ES-I3 (cell line): ENCODE measurements around the gene ADPRS.

ENCODE experiments used
- H3K36me3 ChIP-seq: 2 replicates; pipeline ENCODE4 v1.6.1; 2013; ENCODE audit warnings: mild to moderate bottlenecking, low read length, control low read depth, moderate library complexity; ENCODE audit not compliant: insufficient read depth
- H3K4me1 ChIP-seq: 2 replicates; pipeline ENCODE4 v1.6.1; 2013; ENCODE audit warnings: mild to moderate bottlenecking, control low read depth, low read length; ENCODE audit not compliant: insufficient read depth
- H3K9ac ChIP-seq: 2 replicates; pipeline ENCODE4 v1.6.1; 2013; ENCODE audit warnings: low read depth, mild to moderate bottlenecking, low read length, moderate library complexity
- H3K9me3 ChIP-seq: 2 replicates; pipeline ENCODE4 v1.6.1; 2013; ENCODE audit warnings: mild to moderate bottlenecking, low read length, moderate library complexity; ENCODE audit not compliant: control insufficient read depth, insufficient read depth

ADPRS gene

DNA sequence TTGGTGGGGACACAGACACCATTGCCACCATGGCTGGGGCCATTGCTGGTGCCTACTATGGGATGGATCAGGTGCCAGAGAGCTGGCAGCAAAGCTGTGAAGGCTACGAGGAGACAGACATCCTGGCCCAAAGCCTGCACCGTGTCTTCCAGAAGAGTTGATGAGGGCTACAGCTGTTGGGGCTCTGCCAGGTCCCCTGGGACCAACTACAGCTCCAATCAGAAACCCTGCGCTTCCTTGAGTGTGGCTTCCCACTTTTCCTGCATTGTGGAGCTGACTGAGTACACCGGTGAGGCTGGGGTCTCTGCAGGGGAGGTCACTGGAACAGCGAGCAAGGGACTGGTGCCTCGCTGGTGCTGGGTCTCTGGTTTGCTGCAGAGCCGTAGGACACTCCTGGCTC is 4.5 kb downstream of the ADPRS start:
- Histone ChIP-seq H3K9ac (no peak overlapping the region), H3K36me3 (peaks cover 18% of the 10 kb centered on the region), H3K4me1 (peaks cover 4% of the 10 kb centered on the region; the same call in 1 of the 2 replicates), H3K9me3 (no peaks in the 10 kb centered on the region)

DNA sequence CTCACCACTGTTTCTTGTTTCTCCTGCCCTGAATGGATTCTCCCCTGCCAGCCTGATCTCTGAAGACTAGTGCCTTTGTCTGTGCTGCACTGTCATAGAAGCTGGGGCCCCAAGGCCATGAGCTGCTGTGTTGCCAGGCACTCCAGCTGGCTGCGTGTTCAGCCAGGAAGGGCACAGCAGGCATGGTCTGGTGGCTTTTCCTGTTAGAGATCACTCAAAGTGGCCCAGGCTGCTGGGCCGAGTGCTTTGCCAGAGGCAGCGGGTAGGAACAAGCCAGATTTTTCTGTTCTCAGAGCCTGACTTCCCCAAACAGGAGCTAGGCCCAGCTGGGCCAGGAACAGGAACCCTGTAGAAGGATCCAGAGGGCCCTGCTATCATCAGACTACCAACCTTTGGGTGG is 5.2 kb downstream of the ADPRS start:
- Histone ChIP-seq H3K9ac (no peak overlapping the region), H3K4me1 (peaks cover 4% of the 10 kb centered on the region; the same call in 1 of the 2 replicates), H3K9me3 (no peaks in the 10 kb centered on the region), H3K36me3 (peaks cover 18% of the 10 kb centered on the region)

DNA sequence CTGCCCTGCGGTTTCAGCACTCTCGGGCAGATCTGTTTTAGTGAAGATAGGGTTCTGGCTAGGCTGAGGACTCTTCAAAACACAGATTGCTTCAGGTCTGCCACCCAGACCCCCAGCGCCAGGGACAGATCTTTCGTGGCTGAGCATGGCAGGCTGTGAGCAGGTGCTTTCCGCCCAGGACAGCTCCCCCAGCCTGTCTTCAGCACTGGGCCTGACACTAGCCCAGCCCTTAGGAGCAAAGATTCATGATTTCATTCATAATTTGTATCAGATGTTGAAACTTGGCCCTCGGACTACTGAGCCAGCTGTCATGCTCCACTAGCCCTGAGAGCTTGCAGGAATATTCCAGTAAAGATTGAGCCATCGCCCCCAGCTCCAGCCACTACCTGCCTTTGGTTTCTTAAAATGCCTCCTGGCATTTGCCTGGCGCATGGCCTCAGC is 5.9 kb downstream of the ADPRS start:
- peaks cover 4% of the 10 kb centered on the region; the same call in 1 of the 2 replicates for H3K4me1 ChIP-seq
- H3K9ac ChIP-seq, result no peak overlapping the region
- no peaks in the 10 kb centered on the region for H3K9me3 ChIP-seq
- peaks cover 18% of the 10 kb centered on the region for H3K36me3 ChIP-seq

DNA sequence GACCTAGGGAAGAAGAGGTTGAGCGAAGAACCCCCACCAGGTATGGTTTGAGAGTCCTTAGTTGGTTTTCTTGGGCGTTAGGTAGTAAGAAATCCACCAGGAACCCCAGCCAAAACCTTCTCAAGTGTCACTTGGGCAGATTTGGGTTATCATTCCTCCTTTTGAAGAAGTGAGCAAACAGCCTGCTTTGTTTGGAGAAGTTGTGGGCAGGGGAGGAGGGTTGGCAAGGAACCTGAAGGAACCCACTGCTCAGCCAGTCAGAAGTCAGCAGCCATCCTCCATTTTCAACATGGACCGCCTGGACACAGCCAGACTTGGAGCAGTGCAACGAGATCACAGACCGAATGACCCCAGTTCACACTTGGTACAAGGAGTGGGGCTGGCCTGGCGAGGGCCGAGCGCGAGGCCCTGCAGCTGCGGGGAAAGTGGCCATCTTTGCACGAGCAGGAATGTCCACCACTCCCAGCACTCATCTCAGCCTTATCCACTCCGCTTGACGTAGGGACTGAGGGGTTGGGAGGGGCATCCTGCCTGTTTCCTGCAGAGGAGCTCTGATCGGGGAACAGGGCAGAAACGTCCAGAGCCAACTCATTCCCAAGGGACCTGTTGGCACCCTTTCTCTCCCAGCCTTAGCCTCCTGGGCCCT is 7.2 kb downstream of the ADPRS start:
- H3K9ac ChIP-seq, result no peak overlapping the region
- no peaks in the 10 kb centered on the region for H3K9me3 ChIP-seq
- peaks cover 18% of the 10 kb centered on the region for H3K36me3 ChIP-seq
- peaks cover 4% of the 10 kb centered on the region; the same call in 1 of the 2 replicates for H3K4me1 ChIP-seq

DNA sequence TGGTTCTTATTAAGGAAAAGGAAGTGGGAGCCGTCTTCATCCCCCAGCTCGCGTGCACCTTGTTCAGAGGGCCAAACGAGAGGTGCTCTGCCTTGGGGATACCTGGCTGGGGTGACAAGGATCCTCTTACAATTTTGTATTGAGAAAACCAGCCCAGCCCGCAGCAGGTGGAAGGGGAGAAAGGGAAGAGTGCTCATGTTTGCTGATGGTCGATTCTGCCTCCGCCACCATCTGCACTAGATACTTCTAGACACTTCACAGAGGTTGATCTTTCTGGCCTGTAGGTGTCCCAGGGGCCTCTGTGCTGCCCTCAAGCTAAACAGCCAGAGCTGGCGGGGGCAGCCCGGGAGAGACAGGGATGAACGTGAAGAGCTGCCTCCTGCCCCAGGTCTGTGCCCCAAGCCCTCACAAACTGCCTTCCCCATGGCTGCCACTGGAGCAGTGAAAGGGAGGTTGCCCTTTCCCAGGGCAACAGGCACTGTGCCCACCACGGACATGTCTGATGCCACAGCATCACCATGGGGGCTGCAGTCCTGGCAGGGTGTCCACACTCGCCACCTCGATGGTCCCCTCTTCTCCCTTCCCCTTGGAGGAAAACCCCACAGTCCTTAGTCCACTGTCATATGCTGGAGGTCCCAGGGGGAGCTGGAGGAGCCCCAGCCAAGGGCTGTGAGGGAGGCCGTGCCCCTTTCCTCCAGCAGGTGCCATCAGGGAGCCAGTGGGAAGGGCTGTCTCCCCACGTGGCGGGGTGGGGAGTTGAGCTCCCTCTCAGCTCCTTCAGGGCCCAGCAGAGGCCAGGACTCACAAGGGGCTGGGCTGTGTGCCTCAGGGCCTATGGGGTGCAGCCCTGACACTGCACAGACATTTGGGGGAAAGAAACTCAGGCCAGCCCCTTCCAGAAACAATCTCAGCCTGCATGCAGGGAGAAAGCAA is 8.1 kb downstream of the ADPRS start:
- H3K9ac ChIP-seq, result no peak overlapping the region
- H3K36me3 ChIP-seq, result peaks cover 18% of the 10 kb centered on the region
- H3K9me3 ChIP-seq, result no peaks in the 10 kb centered on the region
- peaks cover 4% of the 10 kb centered on the region; the same call in 1 of the 2 replicates for H3K4me1 ChIP-seq

DNA sequence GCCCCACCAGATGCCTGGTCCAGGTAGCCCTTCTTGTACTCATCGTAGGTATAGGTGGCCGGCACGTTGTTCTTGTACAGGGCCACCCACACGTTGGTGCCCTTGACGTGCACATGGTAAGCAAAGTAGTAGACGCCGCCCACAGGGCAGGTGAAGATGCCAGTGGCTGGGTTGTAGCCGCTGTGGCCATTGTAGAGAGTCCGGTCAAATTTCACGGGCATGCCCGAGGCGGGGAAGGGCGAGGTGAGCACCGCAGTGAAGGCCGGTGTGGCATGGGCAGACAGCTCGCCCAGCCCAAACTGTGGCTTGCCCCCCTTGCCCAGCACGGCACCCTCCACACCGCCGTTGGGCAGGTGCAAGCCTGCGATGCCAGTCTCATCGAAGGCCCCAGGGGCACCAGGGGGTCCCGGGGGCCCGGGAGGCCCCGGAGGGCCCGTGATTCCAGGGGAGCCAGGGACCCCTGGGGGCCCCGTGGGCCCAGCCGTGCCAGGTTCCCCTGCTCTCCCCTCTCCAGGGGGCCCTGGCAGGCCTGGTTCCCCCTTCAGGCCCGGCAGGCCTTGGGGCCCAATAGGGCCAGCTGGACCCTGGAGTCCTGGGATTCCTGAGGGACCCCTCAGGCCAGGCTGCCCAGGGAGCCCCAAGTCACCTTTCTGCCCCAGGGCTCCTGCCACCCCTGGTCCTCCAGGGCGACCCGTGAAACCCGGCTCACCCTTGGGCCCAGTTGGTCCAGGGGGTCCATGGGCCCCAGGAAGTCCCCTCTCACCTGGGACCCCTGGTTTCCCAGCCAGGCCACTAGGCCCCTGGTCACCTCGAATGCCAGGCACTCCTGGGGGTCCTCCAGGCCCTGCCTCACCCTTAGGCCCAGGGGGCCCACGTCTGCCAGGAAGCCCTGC is 9.2 kb downstream of the ADPRS start:
- Histone ChIP-seq H3K9ac (no peak overlapping the region), H3K36me3 (peaks cover 9% of the 10 kb centered on the region), H3K4me1 (peaks cover 4% of the 10 kb centered on the region; the same call in 1 of the 2 replicates), H3K9me3 (no peaks in the 10 kb centered on the region)

DNA sequence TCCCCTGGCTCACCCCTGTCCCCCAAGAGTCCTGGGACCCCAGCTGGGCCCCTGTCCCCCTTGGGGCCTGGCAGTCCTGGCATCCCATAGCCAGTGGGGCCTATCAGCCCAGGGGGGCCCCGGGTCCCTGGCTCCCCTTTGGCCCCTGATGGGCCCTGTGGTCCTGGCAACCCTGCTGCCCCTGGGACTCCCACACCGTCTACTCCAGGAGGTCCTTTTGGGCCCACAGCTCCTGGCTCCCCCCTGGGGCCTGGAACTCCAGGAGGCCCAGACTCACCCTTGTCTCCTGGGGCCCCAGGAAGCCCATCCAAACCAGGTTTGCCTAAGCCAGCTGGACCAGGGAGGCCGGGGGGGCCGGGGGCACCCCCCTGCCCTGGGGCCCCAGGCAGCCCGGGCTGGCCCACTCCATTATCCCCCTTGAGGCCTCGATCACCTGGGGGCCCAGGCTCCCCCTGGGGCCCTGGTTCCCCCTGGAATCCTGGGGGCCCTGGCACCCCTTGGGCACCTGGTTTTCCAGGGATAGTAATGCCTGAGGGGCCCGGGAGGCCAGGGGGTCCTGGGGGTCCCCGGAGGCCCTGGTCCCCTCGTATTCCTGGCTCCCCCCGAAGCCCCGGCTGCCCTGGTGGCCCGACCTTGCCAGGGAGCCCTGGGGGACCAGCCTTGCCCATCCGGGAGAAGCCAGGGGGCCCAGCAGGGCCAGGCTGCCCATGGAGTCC is 10.1 kb downstream of the ADPRS start:
- Histone ChIP-seq H3K4me1 (peaks cover 4% of the 10 kb centered on the region; the same call in 1 of the 2 replicates), H3K36me3 (peaks cover 5% of the 10 kb centered on the region; the same call in 1 of the 2 replicates), H3K9ac (no peak overlapping the region), H3K9me3 (no peaks in the 10 kb centered on the region)

DNA sequence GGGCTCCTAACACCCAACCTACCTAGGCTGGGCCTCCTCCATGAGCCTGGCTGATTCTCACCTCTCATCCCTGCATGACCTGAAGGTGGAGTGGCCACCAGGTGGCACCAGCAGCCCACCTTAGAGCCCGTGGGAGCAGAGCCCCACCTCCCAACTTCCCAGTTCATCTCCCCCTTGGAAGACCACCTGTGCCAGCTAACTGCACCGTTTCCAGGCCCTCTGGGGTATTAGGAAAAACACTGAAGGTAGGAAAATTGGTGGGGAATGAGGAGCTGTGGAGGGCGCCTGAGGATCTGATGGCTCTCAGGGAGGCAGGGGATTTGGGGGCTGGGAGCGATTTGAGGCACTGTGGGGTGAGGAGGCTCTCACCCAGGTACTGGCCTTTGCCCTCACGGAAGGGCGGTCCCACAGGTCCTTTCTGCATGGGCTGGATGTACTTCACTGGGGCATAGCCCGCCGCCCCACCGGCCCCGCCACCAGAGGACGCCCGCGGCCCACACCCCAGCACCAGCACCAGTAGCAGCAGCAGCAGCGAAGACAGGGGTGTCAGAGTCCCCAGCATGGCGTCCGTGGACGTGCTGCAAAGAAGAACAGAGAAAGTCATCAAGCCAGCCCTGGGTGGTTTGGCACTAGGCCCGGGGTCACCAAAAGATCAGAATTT is 11.1 kb downstream of the ADPRS start:
- peaks cover 4% of the 10 kb centered on the region; the same call in 1 of the 2 replicates for H3K4me1 ChIP-seq
- no peak overlapping the region for H3K9ac ChIP-seq
- H3K36me3 ChIP-seq, result no peaks in the 10 kb centered on the region
- no peaks in the 10 kb centered on the region for H3K9me3 ChIP-seq

DNA sequence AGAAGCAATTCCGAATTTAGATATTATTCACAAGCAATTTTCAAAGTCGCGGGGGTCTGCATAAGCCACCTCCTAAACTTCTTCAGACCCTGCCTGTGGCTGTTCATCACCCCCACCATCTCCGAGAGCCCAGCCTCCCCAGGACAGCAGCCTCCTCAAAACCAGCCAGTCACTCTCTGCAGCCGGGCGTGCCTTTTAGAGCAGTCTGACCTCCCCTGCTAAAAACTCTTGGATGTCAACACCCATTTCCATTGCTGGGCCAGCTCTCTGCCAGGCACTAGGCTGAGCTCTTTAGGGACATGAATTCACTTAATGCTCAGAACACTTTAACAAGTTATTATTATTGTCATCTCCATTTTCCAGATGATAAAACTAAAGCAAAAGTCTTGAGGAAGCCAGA is 11.7 kb downstream of the ADPRS start:
- Histone ChIP-seq H3K9me3 (no peaks in the 10 kb centered on the region), H3K36me3 (no peaks in the 10 kb centered on the region), H3K9ac (no peak overlapping the region), H3K4me1 (peaks cover 4% of the 10 kb centered on the region; the same call in 1 of the 2 replicates)

DNA sequence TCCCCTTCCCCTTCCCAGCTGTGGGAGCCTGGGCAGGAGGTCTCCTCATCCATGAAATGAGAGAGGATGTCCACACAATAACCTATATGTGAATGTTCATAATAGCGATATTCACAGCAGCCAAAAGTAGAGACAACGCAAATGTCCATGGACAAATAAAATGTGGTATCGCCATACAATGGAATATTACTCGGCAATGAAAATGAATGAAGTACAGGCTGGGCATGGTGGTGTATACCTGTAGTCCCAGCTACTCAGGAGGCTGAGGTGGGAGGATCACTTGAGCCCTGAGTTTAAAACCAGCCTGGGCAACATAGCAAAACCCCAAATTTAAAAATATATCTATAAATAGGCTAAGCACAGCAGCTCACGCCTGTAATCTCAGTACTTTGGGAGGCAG is 12.9 kb downstream of the ADPRS start:
- Histone ChIP-seq H3K9me3 (no peaks in the 10 kb centered on the region), H3K4me1 (peaks cover 4% of the 10 kb centered on the region; the same call in 1 of the 2 replicates), H3K9ac (no peak overlapping the region), H3K36me3 (no peaks in the 10 kb centered on the region)

DNA sequence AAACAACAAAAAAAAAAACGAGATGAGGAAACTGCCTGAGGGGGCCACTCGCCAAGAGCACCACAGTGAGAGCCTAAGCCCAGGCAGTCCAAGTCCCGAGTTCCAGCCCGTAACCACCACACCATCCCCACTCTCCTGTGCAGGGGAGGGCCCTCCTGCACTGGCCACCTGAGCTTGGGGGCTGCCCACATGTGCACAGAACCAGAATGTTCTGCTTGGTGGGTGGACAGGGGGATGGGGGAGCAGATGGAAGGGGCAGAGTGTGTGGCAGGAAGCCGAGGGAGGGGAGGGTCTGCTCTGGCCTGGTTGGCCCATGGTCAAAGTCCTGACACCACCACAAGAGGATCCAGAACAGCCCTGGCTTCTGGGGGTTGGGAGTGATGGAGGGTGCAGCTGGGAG is 17.6 kb downstream of the ADPRS start:
- Histone ChIP-seq H3K36me3 (no peaks in the 10 kb centered on the region), H3K9ac (no peak overlapping the region), H3K9me3 (no peaks in the 10 kb centered on the region), H3K4me1 (no peaks in the 10 kb centered on the region; the same call in 1 of the 2 replicates)

DNA sequence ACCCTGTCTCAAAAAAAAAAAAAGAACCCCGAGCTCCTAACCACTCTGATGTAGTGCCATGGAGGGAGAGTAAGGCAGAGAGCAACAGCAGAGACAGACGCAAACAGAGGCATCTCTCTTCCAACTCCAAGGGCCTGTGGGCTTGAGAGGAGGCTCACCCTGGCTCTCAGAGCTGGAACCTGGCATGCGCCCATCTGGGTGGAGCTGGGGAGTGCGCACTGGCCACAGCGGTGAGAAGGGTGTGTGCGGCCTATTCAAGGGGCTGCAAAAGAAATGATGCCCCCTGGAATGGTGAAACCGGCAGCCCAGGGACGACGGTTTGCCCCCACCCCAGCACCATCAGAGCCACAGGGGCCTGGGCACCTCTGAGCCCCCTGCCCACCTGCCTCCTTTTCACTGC is 18.7 kb downstream of the ADPRS start:
- Histone ChIP-seq H3K36me3 (no peaks in the 10 kb centered on the region), H3K9me3 (no peaks in the 10 kb centered on the region), H3K4me1 (no peaks in the 10 kb centered on the region; the same call in 1 of the 2 replicates), H3K9ac (no peak overlapping the region)

DNA sequence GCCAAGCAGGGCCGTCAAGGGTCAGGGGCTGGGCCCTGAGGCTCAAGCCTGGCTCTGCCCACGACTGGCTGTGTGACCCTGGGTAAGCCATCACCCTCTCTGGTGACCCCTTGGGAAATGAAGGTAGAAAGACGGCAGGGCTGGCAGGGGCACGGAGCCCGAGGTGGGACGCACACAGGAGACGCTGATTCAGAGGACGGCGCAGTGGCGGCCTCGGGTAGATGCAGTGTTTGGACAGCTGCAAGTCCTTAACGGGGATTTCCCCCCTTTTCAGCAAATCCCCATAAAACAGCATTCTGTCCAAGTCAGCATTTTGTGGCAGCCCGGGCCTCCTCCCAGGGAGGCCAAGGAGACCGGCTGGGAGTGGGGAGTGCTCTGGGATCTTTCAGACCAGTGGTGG is 19.6 kb downstream of the ADPRS start:
- Histone ChIP-seq H3K9me3 (no peaks in the 10 kb centered on the region), H3K4me1 (no peaks in the 10 kb centered on the region; the same call in 1 of the 2 replicates), H3K36me3 (no peaks in the 10 kb centered on the region), H3K9ac (no peak overlapping the region)
